Epithelial cell of prostate (primary cell): ENCODE results near the gene VPS13D.

Source experiments
- DNase-seq: peaks from one replicate; pipeline ENCODE4 v3.0.0-alpha.2; 2011; ENCODE audit warnings: low read depth, low spot score
- H3K27ac ChIP-seq: fragments of 450-650 bp; 2 replicates; pipeline ENCODE4 v1.5.1; 2017; ENCODE audit warnings: mild to moderate bottlenecking

The VPS13D gene

GRCh38 chr1:12195416-12195815, 34.4 kb upstream of the VPS13D start:
- DNase-seq = no peak
- H3K27ac ChIP-seq = no peak overlapping the region

DNA sequence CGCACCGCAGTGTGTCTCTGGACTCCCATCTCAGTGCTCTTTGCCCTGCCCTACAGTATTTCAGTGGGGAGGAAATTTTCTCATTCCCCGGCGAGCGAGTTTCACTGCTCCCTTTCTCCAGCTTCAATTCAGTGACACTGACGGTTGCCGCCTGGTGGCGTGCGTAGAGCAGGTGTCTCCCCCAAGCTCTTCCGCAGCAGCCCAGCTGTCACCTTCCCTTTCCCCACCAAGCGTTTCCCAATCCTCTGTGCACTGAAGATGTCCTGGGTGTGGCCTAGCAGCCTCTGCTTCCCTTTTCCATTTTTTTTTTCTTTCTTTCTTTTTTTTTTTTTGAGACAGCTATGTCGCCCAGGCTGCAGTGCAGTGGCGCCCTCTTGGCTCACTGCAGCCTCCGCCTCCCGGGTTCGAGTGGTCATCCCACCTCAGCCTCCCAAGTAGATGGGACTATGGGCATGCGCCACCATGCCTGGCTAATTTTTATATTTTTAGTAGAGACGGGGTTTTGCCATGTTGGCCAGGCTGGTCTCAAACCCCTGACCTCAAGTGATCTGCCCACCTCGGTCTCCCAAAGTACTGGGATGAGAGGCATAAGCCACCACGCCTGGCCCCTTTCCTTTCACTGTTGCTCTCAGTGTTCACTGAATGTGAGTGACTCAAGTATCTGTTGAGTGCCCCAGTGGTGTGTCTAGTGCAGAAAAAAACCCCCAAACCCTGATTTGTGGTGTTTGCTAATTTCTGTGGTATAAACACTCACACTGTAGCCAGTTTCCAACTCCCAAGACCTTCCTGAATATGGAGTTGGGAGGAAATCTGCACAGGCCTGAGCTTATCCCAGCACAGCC, 33.0 kb upstream of the VPS13D start:
- DNase-seq = no peak
- no peak overlapping the region for H3K27ac ChIP-seq

DNA sequence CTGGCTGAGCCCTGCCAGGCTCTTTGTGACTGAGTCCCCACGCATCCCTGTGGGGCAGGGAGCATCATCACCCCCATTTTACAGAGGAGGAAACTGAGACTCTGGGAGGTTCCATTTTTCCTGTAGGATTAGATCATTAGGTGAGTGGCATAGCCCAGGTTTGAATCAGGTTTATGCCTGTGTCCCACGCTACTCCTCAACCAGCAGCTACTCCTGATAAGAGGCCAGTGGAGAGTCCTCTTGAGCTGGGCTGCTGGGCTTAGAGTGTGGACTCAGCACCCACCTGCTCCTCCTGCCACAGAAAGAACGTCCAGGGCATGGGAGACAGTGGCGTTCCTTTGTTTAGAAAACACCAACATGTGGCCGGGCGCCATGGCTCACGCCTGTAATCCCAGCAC, 32.3 kb upstream of the VPS13D start:
- no peak for DNase-seq
- no peak overlapping the region for H3K27ac ChIP-seq

- no peak overlapping the region for H3K27ac ChIP-seq
- no peak for DNase-seq
Observed at GRCh38 chr1:12200208-12200607, 29.6 kb upstream of the VPS13D start.

GRCh38 chr1:12201352-12202189, 28.3 kb upstream of the VPS13D start:
- DNase-seq = no peak
- H3K27ac ChIP-seq = no peak overlapping the region

DNA sequence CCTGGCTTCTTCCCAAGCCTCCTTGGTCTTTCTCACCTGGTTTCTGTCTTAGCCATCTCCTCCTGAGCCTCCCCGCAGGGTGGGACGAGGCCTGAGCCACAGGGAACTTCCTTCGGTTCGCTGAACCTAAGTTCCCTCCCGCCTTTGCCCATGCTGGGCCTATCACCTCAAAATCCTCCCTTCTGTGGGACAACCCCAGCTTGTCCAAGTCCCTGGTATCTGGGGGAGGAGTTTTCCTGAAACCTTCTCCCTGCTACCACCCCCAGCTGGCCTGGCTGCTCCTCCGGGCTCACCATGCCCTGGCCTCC, 27.7 kb upstream of the VPS13D start:
- H3K27ac ChIP-seq = no peak overlapping the region
- DNase-seq = no peak

DNA sequence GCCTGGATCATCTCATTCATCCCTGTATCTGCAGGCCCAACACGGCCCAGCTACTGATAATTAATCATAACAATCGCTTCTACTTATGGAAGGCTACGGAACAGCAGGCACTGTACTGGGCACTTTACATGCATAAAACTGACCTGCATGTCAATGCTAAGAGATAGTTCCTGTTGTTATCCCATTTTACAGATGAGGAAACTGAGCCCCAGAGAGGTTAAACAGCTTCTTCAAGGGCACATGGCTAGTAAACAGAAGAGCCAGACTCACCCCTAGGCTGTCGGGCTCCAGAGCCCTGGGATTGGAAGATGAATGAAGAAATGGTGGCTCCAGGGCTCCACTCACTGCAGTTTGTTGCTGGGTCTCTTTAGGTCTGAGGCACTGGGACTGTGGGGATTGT, 27.3 kb upstream of the VPS13D start:
- DNase-seq = no peak
- no peak overlapping the region for H3K27ac ChIP-seq

GRCh38 chr1:12203216-12204007, 26.4 kb upstream of the VPS13D start:
- H3K27ac ChIP-seq = no peak overlapping the region

DNA sequence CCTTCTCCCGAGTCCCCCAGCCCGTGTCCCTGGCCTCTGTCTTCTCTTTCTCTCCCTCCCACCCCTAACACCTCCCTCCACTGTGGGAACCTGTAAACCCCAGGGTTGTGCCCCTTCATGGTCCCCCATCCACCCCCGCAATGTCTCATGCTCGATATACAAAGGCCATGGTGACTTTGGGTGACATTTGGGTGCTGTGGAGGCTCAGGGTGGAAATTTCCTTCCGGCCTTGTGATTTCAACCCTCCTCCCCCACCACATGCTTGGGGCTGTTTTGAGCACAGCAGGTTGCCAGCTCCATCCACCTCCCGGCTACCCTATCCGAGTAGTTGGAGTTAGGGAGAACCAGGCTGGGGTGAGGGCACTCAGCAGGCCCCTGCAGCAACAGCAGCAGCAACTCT, 25.7 kb upstream of the VPS13D start:
- H3K27ac ChIP-seq = no peak overlapping the region
- no peak for DNase-seq

More at GRCh38 chr1:12203216-12204007, 26.4 kb upstream of the VPS13D start:
- DNase-seq = no peak

GRCh38 chr1:12204754-12205658, 24.8 kb upstream of the VPS13D start:
- no peak for DNase-seq
- H3K27ac ChIP-seq = no peak overlapping the region

- H3K27ac ChIP-seq = no peak overlapping the region
- DNase-seq = no peak
Observed at GRCh38 chr1:12206238-12206637, 23.6 kb upstream of the VPS13D start.

GRCh38 chr1:12206792-12207424, 22.9 kb upstream of the VPS13D start:
- no peak for DNase-seq
- no peak overlapping the region for H3K27ac ChIP-seq

- DNase-seq = no peak
- no peak overlapping the region for H3K27ac ChIP-seq
Observed at GRCh38 chr1:12208271-12208670, 21.6 kb upstream of the VPS13D start.

- no peak overlapping the region for H3K27ac ChIP-seq
- no peak for DNase-seq
Observed at GRCh38 chr1:12208764-12209494, 20.9 kb upstream of the VPS13D start.

GRCh38 chr1:12209495-12209832, 20.4 kb upstream of the VPS13D start:
- H3K27ac ChIP-seq = no peak overlapping the region
- no peak for DNase-seq

- no peak for DNase-seq
- no peak overlapping the region for H3K27ac ChIP-seq
Observed at GRCh38 chr1:12215118-12215961, 14.5 kb upstream of the VPS13D start.

GRCh38 chr1:12219800-12220199, 10.0 kb upstream of the VPS13D start:
- DNase-seq = no peak
- H3K27ac ChIP-seq = no peak overlapping the region

DNA sequence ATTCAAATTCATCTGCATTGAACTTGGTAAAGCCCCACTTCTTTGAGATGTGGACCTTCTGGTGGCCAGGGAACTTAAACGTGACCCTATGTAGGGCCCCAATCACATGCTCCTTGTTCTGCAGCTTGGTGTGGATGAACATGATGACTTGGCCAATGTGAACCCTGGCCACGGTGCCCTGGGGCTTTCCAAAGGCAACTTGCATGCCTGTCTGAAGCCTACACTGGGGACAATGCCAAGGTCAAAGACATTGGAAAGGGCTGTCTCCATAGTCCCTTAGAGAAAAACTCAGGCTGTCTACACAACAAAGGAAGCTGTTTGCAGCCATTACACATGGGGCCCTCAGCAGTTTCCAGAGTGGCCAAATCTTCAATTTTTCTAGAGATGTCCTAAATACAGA, 8.9 kb upstream of the VPS13D start:
- no peak overlapping the region for H3K27ac ChIP-seq
- no peak for DNase-seq
